Activated naive CD4-positive, alpha-beta T cell treated with anti-CD3 and anti-CD28 coated beads for 36 hours (primary cell): ENCODE measurements around the gene VAV1. TPM values are rescaled to one million over a fixed set of nuclear protein-coding genes. Genes with fewer than 3 reads are reported as not detected.
"Not testable (repeated sequence)": the region's sequence is repeated elsewhere in the genome, so short reads cannot be mapped to it uniquely, and the experiment has no call there.

Source experiments
- CTCF ChIA-PET: fragments of 350-600 bp; sonication (Branson Sonifier 250); formaldehyde crosslinking; loops from one replicate; lab custom pipeline; 2021; ENCODE audit warnings: antibody characterized with exemption; lab: Charles Lee
- DNase-seq: peaks from one replicate; pipeline ENCODE4 v3.0.0-alpha.2; 2020
- H3K27ac Mint-ChIP-seq: one replicate; pipeline ENCODE4 v1.8.0; 2021; ENCODE audit warnings: mild to moderate bottlenecking, mixed read lengths
- H3K27me3 Mint-ChIP-seq: one replicate; pipeline ENCODE4 v1.8.0; 2021; ENCODE audit warnings: low read depth, mixed read lengths
- H3K36me3 Mint-ChIP-seq: one replicate; pipeline ENCODE4 v1.8.0; 2021; ENCODE audit warnings: low read depth, mixed read lengths
- H3K4me1 Mint-ChIP-seq: one replicate; pipeline ENCODE4 v1.8.0; 2021; ENCODE audit warnings: low read depth, mixed read lengths
- H3K4me3 Mint-ChIP-seq: one replicate; pipeline ENCODE4 v1.8.0; 2021; ENCODE audit warnings: mild to moderate bottlenecking, moderate library complexity, mixed read lengths
- H3K9me3 Mint-ChIP-seq: one replicate; pipeline ENCODE4 v1.8.0; 2021; ENCODE audit warnings: mixed read lengths
- intact Hi-C: fragments of 100-400 bp; cut with micrococcal nuclease; formaldehyde crosslinking; loops from one replicate; pipeline ENCODE4 v1.15.1; 2023
- total RNA-seq, 2 experiments: library from RNA; stranded (reverse); gene quantifications; one replicate each; pipeline ENCODE4 v1.2.3, GENCODE V29; 2021

Gene VAV1
- total RNA-seq, 2 experiments from 2014 or later = 93.6 to 103 TPM

DNA sequence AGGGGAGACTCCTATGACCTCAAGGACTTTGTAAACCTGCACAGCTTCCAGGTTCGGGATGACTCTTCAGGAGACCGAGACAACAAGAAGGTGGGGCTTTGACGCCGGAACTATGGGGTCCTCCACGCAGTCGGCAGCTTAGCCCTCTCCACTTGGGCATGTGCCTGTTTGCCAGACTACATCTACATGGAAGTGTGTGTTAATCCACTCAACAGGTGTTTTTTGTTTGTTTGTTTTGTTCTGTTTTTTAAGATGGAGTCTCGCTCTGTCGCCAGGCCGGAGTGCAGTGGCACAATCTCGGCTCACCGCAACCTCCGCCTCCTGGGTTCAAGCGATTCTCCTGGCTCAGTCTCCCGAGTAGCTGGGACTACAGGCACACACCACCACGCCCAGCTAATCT is 57.3 kb downstream of the VAV1 start:
- intact Hi-C loops, H3K4me3 Mint-ChIP-seq, DNase-seq, H3K4me1 Mint-ChIP-seq, H3K27ac Mint-ChIP-seq, CTCF ChIA-PET, H3K9me3 Mint-ChIP-seq, H3K27me3 Mint-ChIP-seq: not testable (repeated sequence)
- peaks cover 56% of the 10 kb centered on the region for H3K36me3 Mint-ChIP-seq

DNA sequence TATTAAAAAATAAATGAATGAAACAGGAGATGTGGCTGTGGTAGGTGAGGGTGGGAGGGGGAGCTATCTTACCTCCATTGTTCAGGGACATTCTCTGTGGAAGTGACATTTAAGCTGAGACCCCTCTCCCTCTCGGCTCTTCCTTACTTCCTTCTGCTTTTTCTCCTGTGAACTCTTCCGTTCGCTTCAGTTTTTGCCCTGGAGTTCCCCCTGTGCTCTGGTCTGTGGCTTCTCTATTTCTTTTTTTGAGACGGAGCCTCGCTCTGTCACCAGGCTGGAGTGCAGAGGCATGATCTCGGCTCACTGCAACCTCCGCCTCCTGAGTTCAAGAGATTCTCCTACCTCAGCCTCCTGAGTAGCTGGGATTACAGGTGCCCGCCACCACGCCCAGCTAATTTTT is 58.6 kb downstream of the VAV1 start:
- H3K27me3 Mint-ChIP-seq, intact Hi-C loops, H3K4me3 Mint-ChIP-seq, DNase-seq, H3K4me1 Mint-ChIP-seq, H3K9me3 Mint-ChIP-seq, CTCF ChIA-PET, H3K27ac Mint-ChIP-seq: not testable (repeated sequence)
- peaks cover 55% of the 10 kb centered on the region for H3K36me3 Mint-ChIP-seq

DNA sequence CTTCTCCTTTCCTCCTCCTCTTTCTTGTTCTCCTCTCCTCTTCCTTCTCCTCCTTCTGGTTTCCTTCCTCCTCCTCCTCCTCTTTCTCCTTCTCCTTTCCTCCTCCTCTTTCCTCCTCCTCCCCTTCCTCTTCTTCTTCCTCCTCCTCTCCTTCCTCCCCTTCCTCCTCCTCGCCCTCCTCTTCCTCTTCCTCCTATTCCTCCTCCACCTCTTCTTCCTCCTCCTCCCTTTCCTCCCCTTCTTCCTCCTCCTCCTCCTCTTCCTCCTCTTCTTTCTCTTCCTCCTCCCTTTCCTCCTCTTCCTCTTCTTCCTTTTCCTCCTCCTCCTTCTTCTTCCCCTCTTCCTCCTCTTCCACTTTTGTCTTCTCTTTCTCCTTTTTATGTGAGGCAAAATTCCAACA is 59.9 kb downstream of the VAV1 start:
- DNase-seq = no peak
- Mint-ChIP-seq H3K27me3 (no peaks in the 10 kb centered on the region), H3K27ac (no peak overlapping the region), H3K36me3 (peaks cover 61% of the 10 kb centered on the region), H3K9me3 (no peaks in the 10 kb centered on the region), H3K4me1 (peaks cover 20% of the 10 kb centered on the region), H3K4me3 (no peak overlapping the region)
- intact Hi-C loops = no loop called here
- CTCF ChIA-PET = no interaction called here

DNA sequence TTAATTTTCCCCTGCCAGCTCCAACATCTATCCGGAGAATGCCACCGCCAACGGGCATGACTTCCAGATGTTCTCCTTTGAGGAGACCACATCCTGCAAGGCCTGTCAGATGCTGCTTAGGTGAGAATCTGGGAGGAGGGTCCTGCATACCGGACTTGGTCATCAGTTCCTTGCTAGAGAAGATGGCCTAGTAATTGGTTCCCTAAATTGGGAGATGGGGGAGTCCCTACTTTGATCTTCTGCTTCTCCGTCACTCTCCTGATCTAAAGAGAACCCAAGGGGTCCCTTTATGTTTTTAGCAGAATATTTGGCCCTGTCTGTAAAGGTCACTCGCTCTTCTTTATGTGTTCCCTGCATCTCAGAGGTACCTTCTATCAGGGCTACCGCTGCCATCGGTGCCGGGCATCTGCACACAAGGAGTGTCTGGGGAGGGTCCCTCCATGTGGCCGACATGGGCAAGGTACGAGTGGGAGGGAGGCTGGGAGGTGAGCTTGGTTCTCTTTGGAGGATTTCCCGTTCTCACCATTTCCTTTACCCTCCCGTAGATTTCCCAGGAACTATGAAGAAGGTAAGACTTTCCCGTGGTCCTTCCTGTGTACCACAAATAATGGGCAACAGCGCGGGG is 60.8 kb downstream of the VAV1 start:
- Mint-ChIP-seq H3K27ac (peak overlapping the region; percentile 67), H3K4me3 (no peak overlapping the region), H3K27me3 (no peaks in the 10 kb centered on the region), H3K36me3 (peaks cover 61% of the 10 kb centered on the region), H3K9me3 (no peaks in the 10 kb centered on the region), H3K4me1 (peaks cover 29% of the 10 kb centered on the region)
- CTCF ChIA-PET = interaction anchor here (0.7 kb wide), 1 partner anchor 269 kb away, joined by 3 read pairs; no protein-coding TSS in a partner anchor
- intact Hi-C loops = no loop called here
- DNase-seq = no peak

DNA sequence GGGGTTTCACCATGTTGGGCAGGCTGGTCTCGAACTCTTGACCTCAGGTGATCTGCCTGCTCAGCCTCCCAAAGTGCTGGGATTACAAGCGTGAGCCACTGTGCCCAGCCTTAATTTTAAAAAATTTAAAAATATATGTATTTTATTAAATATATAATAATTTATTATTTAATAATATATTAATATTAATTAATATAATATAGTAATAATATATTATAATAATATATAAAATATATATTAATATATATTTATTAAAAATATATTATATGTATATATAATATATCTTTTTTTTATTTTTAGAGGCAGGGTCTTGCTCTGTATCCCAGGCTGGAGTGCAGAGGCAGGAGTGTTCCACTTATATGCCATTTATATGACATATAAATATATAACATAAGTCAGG is 61.9 kb downstream of the VAV1 start:
- H3K36me3 Mint-ChIP-seq = peaks cover 53% of the 10 kb centered on the region
- intact Hi-C loops = no loop called here
- H3K4me3 Mint-ChIP-seq = no peak overlapping the region
- H3K4me1 Mint-ChIP-seq = peaks cover 26% of the 10 kb centered on the region
- no peaks in the 10 kb centered on the region for H3K27me3 Mint-ChIP-seq
- CTCF ChIA-PET = interaction anchor here (0.6 kb wide), 1 partner anchor 14 kb away, joined by 3 read pairs; no protein-coding TSS in a partner anchor
- no peak overlapping the region for H3K27ac Mint-ChIP-seq
- no peaks in the 10 kb centered on the region for H3K9me3 Mint-ChIP-seq
- DNase-seq = no peak

DNA sequence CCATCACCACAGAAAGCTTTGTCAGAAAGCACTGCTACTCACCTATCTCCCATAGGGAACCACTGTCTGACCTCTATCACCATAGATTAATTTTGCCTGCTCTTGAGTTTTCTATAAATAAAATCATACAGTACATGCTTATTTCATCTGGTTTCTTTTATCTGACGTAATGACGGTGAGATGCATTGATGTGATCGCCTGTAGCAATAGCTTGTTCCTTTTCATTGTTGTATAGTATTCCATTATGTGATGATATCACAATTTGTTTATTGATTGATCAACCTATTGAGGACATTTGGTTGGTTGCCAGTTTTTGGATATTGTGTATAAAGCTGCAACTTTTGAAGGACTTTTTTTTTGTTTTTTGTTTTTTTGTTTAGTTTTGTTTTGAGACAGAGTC is 63.0 kb downstream of the VAV1 start:
- H3K4me1 Mint-ChIP-seq = peaks cover 26% of the 10 kb centered on the region
- no peak overlapping the region for H3K4me3 Mint-ChIP-seq
- DNase-seq = no peak
- intact Hi-C loops = no loop called here
- no peaks in the 10 kb centered on the region for H3K27me3 Mint-ChIP-seq
- H3K27ac Mint-ChIP-seq = no peak overlapping the region
- CTCF ChIA-PET = interaction anchor here (0.7 kb wide), 1 partner anchor 54 kb away, joined by 5 read pairs; no protein-coding TSS in a partner anchor
- no peaks in the 10 kb centered on the region for H3K9me3 Mint-ChIP-seq
- peaks cover 49% of the 10 kb centered on the region for H3K36me3 Mint-ChIP-seq

DNA sequence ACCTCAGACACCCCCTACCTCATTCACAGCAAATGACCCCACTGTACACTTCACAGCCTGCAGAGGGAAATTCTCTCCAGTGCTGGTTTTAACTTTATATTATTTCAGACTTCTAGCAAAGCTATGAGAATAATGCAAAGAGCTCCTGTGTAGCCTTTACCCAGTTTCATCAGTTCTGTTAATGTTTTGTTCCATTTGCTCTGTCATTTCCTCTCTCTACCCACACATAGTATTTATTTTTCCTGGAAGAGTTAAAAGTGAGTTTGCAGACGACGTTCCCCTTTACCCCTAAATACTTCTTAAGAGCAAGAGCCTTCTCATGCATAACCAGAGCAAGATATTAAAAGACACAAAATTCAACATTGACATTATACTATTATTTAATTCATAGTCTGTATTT is 65.0 kb downstream of the VAV1 start:
- DNase-seq = no peak
- CTCF ChIA-PET = no interaction called here
- Mint-ChIP-seq H3K36me3 (peaks cover 45% of the 10 kb centered on the region), H3K27me3 (no peaks in the 10 kb centered on the region), H3K9me3 (no peaks in the 10 kb centered on the region), H3K27ac (peak overlapping the region; percentile 92), H3K4me1 (peaks cover 26% of the 10 kb centered on the region), H3K4me3 (no peak overlapping the region)
- intact Hi-C loops = no loop called here

DNA sequence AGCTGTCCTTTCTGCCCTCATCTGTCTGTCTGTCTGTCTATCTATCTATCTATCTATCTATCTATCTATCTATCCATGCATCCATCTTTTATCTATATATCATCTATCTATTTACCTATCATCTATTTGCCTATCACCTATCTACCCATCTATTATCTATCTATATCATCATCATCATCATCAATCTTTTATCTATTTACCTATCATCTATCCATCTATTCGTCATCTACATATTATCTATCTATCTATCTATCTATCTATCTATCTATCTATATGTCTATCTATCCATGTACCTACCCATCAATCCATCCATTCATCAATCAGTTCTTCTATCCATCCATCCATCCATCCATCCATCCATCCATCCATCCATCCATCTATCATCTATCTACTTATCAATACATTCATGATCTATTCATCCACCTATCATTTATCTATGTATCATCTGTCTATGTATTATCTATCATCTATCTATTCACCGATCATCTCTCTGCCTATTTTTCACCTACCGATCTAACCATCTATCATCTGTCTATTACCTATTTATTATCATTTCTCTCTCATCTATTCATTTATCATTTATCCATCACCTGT is 65.7 kb downstream of the VAV1 start:
- Mint-ChIP-seq H3K27ac (peak overlapping the region; percentile 92), H3K4me1 (peaks cover 26% of the 10 kb centered on the region), H3K4me3 (no peak overlapping the region), H3K27me3 (no peaks in the 10 kb centered on the region), H3K36me3 (peaks cover 47% of the 10 kb centered on the region), H3K9me3 (no peaks in the 10 kb centered on the region)
- intact Hi-C loops = no loop called here
- CTCF ChIA-PET = no interaction called here
- no peak for DNase-seq

DNA sequence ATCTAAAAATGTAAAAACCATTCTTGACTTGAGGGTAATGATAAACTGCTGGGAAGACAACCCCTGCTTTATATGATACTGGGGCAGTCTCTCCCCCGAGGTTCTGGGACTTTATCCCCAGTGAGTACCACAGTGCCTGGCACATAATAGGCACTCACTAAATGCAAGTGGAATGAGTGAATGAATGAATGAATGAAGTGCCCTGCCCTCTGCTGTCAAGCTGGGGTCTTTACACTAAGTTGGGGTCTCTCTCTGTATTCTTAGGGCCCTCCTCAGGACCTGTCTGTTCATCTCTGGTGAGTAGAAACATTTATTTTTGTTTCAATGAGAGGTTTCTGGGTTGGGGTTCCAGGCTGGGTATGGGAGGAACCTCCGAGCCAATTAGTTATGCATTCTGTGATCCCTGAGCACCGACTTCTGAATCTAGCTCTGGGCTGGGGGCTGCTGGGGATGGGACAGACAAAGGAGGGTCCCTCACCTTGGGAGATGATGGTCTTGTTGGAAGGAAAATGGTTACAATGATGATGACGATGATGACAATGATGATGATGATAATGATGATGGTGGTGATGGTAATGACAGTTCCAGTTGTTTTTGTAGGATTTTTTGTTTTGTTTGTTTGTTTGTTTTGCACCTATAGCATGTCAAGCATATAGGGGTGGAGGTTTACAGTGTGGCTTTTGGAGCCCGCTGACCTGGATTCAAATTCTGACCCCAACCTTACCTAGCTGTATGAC is 70.5 kb downstream of the VAV1 start:
- H3K27ac Mint-ChIP-seq = peak overlapping the region; percentile 63
- no peaks in the 10 kb centered on the region for H3K27me3 Mint-ChIP-seq
- CTCF ChIA-PET = interaction anchor here (0.6 to 1.2 kb wide), 2 partner anchors 71 to 484 kb away, joined by 3 read pairs; partner anchors contain the start of gene VAV1
- no peaks in the 10 kb centered on the region for H3K9me3 Mint-ChIP-seq
- peaks cover 24% of the 10 kb centered on the region for H3K36me3 Mint-ChIP-seq
- H3K4me3 Mint-ChIP-seq = no peak overlapping the region
- peaks cover 4% of the 10 kb centered on the region for H3K4me1 Mint-ChIP-seq
- intact Hi-C loops = no loop called here
- DNase-seq = no peak

DNA sequence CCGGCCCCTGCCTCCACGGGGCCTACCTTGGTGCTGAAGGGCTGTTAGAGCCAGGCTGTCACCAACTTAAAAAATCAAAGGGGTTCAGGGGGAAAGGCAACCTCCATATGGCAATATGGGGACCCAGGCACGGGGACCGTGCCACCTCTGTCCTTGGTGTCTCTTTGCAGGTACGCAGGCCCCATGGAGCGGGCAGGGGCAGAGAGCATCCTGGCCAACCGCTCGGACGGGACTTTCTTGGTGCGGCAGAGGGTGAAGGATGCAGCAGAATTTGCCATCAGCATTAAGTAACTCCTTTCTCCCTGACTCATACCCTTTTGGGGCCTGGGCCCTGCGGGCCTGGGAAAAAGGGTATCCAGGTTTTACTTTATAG is 75.3 kb downstream of the VAV1 start:
- Mint-ChIP-seq H3K27ac (no peak overlapping the region), H3K4me3 (no peak overlapping the region), H3K36me3 (peaks cover 29% of the 10 kb centered on the region), H3K4me1 (no peaks in the 10 kb centered on the region), H3K27me3 (no peaks in the 10 kb centered on the region), H3K9me3 (no peaks in the 10 kb centered on the region)
- intact Hi-C loops = no loop called here
- CTCF ChIA-PET = no interaction called here
- no peak for DNase-seq

DNA sequence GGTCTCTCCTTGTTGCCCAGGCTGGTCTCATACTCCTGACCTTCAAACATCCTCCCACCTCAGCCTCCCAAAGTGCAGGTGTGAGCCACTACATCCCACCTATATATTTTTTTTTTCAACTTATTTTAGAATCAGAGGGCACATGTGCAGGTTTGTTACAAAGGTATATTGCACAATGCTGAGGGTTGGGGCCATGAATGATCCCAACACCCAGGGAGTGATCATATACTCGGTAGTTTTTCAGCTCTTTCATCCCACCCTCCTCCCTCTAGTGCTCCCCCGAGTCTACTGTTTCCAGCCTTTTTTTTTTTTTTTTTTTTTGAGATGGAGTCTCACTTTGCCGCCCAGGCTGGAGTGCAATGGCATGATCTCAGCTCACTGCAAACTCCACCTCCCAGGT is 76.5 kb downstream of the VAV1 start:
- Mint-ChIP-seq H3K4me3 (no peak overlapping the region), H3K27me3 (no peaks in the 10 kb centered on the region), H3K27ac (no peak overlapping the region), H3K36me3 (peaks cover 27% of the 10 kb centered on the region), H3K4me1 (no peaks in the 10 kb centered on the region), H3K9me3 (no peaks in the 10 kb centered on the region)
- intact Hi-C loops = no loop called here
- CTCF ChIA-PET = interaction anchor here (0.6 to 0.7 kb wide), 2 partner anchors 15 to 503 kb away, joined by 3 to 4 read pairs; no protein-coding TSS in a partner anchor
- no peak for DNase-seq

DNA sequence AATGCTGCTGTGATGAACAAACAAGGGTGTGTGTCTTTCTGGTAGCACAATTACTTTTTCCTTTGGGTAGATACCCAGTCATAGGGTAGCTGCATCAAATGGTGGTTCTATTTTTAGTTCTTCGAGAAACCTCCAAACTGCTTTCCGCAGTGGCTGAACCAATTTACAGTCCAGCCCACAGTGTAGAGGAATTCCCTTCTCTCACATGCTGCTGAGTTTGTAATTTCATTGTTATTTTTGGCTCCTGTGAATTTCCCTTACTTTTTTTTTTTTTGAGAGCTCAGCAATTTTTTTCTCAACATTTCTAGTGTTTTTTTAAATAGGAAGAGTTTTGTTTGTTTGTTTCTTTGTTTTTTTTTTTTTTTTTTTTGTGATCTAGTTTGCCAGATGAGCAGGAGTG is 77.4 kb downstream of the VAV1 start:
- no peaks in the 10 kb centered on the region for H3K27me3 Mint-ChIP-seq
- H3K27ac Mint-ChIP-seq = no peak overlapping the region
- H3K4me3 Mint-ChIP-seq = no peak overlapping the region
- no peaks in the 10 kb centered on the region for H3K4me1 Mint-ChIP-seq
- intact Hi-C loops = no loop called here
- DNase-seq = no peak
- no peaks in the 10 kb centered on the region for H3K9me3 Mint-ChIP-seq
- CTCF ChIA-PET = no interaction called here
- peaks cover 24% of the 10 kb centered on the region for H3K36me3 Mint-ChIP-seq
